IPS DF 4.7 (cell line): ENCODE results near the gene DUS3L.
"Not testable (repeated sequence)": the region's sequence is repeated elsewhere in the genome, so short reads cannot be mapped to it uniquely, and the experiment has no call there.

ENCODE experiments used
- DNase-seq: peaks from one replicate; pipeline ENCODE4 v3.0.0-alpha.2; 2013; ENCODE audit warnings: low spot score; ENCODE audit errors: extremely low read depth

Gene DUS3L

DNA sequence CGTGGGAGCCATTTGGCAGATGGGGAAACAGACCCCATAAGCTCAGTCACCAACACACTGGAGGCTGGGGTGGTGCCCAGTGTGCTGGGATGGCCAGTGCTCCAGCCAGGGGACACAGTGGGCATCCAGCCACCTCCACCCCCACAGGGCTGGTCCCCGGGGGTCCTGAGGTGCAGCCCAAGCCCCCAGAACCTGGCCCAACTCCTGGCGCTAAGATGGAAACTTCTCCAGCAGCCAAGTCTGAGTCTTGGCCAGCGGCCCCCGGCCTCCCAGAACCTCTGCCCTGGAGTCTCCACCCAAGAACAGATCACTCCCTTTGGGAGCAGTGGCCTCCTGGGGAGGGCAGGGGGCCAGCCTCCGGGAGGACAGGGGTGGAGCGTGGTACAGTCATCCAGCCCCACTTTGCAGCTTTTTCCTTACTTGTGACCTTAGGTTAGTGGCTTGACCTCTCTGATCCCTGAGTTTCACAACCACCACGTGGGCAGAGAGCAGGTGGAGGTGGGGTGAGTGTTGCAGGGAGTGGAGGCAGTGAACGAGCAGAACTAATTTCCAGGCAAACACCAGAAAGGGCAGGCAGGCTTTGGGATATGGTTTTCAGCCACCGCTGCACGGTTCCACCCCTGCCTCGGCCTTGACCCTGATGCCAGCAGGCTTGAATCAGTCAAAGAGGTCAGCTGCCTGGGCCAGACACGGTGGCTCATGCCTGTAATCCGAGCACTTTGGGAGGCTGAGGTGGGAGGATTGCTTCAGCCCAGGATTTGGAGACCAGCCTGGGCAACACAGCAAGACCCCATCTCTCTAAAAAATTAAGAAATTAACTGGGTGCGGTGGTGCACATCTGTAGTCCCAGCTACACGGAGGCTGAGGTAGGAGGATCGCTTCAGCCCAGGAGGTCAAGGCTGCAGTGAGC lies 9.7 kb upstream of the DUS3L start:
- no peak for DNase-seq

DNA sequence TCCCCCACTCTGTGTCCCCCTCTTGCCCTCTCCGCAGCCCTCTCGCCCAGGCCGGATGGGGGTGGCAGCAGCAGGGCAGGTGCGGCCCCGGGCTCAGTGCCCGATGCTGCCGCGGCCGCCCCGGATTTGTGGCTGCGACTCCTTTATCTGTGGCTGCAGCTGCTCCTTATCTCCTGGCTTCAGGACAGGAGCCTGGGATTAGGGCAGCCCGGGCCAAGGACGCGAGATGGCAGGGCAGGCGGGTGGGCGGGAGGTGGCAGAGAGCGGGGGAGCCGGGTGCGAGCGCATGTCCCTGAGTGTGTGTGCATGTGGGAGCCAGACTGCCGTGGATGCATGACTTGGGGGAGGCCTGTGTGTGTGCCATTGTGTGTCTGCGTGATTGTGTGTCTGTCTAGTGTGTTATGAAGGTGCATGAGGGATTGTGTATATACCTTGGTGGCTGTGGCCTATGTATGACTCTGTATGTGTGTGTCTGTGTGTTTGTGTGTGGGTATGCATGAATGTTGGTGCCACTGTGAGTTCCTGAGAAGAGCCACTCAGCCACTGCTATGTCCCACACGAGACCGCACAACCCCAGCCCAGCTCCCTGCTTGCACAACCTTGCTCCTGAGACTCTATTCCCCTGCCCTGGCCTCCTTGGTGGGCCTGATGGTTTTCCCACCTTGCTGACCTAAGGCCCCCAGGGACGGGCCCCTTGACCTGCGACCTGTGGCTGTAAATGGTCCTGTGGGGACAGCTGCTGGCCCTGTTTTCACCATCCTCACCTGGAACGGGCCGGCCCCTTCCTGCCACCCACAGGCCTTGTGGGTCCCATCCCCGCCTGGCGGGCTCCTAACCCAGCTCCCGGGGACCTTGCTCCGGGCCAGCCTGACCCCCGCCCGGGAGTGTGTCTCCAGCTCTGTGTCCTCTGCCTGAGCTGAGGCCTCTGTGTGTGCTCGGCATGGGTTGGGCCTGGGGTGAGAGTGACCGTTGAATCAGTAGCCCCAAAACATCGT lies 8.6 kb upstream of the DUS3L start:
- no peak for DNase-seq

DNA sequence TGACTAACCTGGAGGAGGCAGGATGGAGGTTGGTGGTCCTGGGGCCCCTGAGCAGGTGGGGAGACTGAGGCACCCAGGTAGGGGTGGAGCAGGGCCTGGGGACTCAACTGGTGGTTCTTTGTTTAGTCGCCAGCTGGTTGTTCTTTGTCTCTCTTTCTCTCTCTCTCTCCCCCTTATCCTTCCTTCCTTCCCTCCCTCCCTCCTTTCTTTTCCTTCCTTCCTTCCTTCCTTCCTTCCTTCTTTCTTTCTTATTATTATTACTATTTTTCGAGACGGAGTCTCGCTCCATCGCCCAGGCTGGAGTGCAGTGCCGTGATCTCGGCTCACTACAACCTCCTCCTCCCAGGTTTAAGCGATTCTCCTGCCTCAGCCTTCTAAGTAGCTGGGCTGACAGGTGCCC lies 7.3 kb upstream of the DUS3L start:
- no peak for DNase-seq

DNA sequence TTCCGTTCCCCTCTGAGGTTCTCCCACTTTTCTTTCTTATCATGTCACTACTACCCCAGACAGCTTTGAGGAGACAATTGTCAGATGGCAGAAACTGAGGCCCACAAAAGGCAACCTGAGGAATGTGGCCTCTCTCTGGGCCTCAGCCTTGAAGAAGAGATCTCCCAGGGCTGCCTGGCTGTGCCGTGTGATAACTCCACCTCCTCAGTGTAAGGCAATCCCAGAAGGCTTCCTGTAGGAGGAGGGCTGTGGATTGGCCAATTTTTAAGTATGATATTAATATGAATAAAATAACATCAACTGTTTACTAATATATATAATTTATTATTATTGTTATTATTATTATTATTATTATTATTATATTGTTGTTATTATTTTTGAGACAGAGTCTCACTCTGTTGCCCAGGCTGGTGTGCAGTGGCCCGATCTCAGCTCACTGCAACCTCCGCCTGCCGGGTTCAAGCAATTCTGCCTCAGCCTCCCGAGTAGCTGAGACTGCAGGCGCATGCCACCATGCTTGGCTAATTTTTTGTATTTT lies 4.5 kb upstream of the DUS3L start:
- no peak for DNase-seq

DNA sequence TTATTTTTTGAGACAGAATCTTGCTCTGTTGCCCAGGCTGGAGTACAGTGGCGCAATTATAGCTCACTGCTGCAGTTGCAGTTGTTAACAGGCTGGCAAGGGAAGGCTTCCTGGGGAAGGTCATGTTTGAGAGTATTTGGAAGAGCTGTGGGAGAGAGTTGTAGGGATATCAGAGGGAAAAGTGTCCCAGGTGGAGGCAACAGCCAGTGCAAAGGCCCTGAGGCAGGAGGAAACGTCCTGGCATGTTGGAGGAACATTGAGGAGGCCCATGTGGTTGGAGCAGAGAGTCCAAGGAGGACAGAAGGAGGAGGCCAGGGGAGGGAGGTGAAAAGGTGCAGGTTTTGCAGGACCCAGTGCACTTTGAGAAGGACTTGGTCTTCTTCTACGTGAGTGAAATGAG lies 2.2 kb upstream of the DUS3L start:
- no peak for DNase-seq

DNA sequence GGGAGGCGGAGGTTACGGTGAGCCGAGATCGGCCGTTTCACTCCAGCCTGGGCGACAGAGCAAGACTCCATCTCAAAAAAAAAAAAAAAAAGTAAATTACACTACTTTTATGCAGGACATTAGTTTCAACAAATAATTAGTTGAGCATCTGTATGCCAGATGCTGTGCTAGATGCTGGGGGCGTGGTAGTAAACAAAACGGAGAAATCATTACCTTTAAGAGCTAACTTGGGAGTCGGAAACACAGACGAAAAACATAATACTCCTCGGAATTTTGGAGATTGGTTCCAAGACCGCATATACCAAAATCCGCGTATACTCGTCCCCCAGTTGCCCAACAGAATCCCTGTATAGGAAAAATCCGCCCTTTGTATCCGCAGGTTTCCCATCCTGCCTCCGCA lies 1.3 kb upstream of the DUS3L start:
- no peak for DNase-seq

DNA sequence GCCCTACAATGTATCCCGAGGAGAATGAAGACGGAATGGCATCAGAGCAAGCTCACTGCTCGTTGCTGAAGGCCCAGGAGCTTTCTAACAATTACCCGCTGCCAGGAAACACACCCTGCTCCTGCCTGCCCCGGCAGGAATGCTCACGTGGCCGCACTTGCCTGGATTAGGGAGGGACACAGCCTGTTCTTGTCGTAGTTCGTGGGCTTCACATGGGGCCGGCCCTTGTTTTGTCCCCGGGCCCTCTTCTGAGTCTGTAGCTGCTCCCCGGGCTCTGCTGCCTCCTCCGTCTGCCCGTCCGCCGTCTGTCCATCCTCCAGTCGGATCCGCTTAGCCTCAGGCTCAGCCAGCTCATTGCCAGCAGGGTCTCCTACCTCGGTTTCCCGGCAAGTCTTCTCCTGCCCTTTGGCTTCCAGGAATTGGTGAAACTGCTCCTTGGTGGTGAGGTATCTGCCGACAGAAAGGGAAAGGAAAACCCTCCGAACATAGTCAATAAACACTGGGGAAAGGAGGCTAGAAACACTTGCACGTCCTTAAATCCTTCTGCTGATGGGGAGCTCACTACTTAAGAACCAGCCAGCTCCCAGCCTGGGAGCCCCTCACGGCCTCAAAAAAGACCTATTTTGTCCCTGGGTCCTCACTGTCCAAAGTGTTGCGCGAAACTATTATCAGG lies 941 bp downstream of the DUS3L start:
- no peak for DNase-seq

DNA sequence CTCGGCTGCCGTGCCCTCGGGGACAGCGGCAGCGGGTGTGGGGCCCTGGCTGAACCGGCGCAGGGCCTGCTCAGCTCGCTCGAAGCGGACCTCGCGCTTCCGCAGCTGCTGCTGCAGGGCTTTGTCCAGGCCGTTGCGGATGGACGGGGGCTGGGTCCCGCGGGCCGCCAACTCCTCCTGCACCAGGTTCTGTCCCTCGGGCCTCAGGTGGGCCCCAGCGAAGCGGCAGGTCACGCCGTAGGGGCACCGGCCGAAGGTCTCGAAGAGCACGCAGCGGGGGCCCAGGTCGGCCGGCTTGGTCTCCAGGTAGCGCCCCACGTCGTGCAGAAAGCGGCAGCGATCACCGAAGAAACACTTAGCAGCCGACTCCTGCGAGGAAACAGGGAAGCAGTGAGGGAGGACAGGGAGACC lies 1.6 kb downstream of the DUS3L start:
- no peak for DNase-seq

DNA sequence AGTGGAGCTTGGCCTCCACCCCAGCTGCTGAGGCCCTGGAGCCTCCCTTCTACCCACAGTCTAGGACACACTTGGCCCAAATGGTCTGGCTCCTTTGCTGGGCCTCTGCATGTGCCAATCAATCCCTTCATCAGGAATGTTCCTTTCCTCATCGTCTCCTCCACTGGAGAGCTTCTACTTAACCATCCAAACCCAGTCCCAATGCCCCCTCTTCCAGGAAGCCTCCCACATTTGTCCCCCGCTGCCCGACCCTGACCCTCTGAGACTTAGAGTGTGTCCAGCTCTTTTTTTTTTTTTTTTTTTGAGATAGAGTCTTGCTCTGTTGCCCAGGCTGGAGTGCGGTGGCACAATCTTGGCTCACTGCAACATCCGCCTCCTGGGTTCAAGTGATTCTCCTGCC lies 2.5 kb downstream of the DUS3L start:
- DNase-seq, result no peak

DNA sequence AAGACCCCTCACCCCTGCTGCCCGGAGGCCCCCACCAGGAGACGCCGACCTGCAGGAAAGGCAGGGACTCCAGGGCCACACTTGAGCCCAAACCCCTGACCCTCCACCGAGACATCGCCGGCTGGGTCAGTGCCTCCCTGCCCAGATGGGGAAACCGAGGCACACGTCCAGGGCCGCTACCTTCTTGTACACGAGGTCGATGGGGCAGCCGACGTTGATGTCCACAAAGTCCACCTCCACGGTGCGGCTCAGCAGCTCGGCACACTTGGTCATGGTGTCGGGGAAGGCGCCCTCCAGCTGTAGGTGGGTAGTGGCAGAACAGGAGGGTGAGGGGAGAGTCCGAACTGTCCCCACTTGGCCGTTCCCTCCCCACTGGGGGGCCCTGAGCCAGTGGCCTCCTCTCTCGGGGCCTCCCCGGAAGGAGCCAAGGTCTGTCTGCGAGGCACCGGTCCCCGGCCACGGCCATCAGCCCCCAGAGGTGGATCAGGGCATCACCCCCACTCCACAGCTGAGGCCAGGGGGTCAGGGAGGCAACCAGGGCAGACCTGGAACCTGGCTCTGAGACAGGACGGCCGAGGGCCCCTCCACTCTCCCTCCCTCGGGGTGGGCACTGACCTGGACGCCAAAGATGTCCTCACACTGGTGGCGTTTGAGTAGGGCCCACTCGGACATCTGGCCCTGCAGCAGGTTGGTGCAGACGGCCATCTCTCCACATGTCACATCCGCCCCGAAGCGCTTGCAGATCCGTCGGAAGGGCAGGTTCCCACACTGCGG lies 3.4 kb downstream of the DUS3L start:
- DNase-seq, result no peak

DNA sequence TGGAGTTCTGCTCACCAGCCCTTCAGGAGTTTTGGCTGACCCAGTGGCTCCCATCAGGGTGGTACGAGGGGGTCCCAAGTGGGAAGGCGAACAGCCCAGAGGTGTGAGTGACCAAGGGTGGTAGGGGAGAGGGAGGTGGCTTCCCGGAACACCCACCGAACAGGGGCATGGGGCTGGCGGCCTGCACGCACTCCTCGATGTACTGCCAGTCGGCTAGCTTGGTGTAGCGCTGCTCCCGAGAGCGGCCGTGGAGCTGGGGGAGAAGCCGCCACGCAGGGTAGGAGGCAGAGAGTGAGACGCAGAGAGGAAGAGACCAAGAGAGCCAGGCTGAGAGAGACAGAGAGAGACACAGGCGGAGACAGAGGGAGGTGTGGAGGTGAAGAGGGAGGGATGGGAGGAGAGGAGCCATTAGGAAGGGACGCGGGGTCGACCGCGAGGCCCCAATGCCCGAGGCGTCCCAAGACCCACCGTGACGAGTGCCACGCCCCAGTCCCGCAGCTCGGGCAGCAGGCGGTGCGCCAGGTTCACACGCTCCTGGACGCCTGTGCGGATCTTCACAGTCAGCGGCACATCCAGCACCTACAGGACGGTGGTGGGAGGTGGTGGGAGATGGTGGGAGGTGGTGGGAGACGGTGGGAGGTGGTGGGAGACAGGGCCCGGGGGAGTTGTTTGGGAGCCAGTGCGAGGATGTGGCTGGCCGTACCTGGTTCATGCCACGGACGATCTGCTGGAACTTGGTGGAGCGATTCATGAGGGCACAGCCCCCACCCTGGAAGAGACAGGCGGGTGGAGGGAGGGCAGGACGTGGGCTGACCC lies 4.2 kb downstream of the DUS3L start:
- DNase-seq, result no peak

DNA sequence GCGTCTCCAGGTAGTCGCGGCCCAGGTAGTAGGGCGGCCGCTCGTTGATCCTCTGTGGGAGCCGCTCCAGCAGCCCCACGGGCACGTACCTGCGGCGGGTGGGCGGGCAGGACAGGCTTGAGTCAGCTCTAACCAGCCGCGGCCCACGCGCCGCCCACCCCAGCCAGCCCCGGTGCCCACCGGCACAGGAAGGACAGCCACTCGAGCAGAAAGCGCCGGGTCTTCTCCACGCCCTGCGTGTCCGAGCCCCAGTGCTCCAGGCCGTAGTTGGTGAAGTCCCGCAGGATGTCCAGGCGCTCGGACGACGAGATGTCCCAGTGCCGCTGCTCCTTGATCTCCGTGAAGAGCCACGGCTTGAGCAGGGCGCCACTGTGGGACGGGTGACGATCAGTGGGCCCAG lies 5.5 kb downstream of the DUS3L start:
- no peak for DNase-seq

DNA sequence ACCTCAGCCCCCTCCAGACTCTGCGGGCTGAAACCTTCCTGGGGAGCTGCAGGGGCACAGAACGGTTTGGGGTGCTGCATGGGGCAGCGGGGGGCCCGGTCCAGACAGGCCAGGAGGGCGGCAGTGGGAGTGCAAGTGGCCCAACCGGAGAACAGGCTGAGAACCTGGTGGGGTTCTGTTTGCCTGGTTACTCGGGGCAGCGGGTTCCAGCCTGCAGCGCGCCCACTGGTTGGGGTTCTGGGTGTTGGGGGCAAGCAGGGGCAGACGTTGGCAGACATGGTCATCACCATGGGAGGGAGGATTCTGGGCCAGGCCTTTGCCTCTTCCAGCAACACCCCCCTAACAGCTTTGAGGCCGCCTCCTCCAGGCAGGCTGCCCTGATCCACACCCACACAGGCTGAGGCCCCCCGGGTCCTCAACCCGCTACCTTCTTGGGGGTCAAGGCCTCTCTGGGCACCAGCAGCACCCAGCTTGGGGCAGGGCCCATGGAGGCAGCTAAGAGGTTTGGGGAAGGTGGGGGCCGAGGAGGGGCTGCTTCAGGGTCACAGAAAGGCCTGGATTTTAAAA lies 6.3 kb downstream of the DUS3L start, which contains the start of gene PRR22:
Gene PRR22, minus strand, starts transcription at position 166 of the 567 bp plus-strand sequence. Its CDS starts 86 bp downstream, at position 80.
- DNase-seq, result no peak

DNA sequence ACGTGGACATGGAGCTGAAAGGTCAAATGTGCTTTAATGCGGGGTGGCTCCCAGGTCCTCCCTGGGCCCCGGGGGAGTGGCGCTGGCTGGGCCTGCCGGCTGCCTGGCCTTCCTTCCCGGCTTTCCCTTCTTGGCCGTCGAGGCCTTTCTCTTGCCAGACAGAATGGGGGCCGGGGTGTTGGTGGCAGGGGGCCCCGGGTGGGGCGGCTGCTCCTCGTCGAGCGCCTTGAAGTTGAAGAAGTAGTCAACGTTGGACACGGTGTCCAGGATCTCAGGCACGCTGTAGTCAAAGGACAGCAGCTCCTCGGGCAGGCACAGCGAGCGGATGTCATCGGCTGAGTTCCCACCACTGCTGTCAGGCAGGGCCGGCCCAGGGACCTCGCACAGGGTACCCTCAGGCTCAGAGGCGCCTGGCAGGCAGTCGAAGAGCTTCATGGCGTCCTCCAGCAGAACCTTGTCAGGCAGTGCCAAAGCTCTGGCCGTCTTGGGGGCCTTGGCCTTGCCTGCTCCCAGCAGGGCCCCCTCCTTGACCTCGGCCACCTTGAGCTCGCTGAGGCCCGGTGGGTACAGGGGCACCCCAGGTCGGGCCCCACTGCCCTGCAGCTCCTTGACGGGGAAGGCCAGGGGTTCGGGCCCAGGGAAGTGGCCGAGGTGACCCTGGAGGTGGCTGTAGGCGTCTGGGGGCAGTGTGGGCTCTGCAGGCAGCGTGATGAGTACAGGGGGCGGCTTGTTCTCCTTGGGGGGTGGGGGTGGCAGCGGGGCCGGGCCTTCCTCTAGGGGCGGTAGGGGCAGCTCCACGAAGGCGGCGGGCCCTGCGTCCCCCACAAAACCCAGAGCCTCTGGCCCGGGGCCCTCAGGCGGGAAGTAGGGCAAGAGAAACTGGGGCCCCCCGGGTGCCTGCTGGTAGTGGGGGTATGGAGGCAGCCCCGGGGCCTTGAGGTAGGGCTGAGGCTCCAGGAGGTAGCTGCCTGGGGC lies 7.7 kb downstream of the DUS3L start:
- no peak for DNase-seq

DNA sequence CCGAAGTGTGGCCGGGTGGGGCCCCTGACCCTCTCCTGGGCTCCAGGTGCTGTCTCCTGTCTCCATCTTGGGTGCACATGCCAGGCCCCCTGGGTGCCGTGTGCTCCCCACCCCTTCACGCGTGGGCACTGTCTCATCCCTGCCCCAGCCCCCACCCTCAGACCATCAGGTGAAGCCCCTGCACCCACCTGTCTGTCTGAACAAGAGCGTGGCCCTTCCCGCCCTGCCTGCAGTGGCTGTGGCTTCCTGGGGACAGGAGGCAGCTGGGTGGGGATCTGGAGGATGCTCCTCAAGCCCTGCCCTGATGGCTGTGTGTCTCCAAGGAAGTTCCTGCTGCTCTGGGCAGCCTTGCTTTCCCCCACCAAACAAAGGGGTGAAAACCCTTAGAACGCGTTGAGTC lies 8.6 kb downstream of the DUS3L start:
- no peak for DNase-seq

DNA sequence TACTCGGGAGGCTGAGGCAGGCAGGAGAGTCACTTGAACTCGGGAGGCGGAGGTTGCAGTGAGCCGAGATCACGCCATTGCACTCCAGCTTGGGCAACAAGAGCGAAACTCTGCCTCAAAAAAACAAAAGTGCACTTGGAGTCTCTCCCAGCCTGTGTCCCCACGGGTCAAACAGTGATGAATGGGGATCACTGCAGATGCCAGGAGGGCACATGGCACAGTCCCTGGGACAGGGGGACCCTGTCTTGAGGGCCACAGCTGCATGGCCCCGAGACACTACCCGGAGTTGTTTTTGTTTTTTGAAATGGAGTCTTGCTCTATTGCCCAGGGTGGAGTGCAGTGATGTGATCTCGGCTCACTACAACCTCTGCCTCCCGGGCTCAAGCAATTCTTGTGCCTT lies 10.0 kb downstream of the DUS3L start:
- DNase-seq, result not testable (repeated sequence)

DNA sequence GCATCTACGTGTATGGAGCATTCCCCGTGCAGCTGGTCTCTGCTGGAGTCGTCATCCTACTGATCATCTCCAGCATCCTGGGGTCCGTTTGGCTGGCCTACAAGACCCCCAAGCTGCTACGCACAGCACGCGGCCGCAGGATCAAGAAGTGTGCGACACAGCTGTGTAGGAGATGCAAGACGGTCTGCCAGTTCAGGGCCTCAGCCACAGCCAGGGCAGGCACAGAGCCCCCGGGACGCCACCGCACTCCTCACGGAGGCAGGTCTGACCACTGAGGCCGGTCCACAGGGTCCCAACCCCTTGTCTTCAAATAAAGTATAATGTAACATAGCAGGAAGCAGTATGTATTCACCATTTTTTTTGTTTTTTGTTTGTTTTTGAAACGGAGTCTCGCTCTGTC lies 12.6 kb downstream of the DUS3L start:
- DNase-seq, result no peak

DNA sequence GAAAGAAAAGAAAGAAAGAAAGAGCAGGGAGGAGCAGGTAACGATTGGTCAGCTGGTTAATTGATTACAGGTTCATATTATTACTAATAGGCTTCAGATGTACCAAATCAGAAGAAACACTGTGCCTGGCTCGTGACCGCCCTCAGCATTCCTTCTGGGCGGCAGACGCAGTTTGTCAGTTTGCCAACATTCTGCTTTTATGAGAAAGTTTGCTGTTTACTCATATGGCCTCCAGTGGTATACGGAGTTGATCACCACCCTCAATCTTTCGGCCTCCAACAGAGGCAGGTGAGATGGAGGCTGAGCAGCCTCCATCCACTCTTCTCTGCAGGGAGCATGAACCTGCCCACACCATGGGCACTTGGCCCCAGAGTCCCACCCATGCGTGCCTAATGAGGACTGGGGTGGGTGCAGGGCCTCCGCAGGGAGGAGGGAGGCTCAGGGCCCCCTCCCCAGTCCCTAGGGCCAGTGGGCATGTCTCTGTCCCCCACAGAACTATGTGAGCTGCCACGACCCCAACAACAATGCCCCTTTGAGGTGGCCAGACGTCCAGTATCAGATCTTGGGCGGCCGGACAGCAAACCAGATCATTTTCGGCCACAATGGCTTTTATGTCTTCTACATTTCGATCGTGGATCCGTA lies 15.2 kb downstream of the DUS3L start:
- no peak for DNase-seq
